Smooth muscle cell of trachea (primary cell): ENCODE results near the gene MRAP2. TPM values are rescaled to one million over a fixed set of nuclear protein-coding genes. Genes with fewer than 3 reads are reported as not detected.

Experiments
- total RNA-seq: library from RNA; depleted of rRNA; stranded (reverse); fragments of >200 nt; gene quantifications from 2 replicates; pipeline ENCODE4 v1.2.1, GENCODE V29; 2014

MRAP2 gene
- total RNA-seq, result 0.50 and 1.7 TPM in 2 replicates

DNA sequence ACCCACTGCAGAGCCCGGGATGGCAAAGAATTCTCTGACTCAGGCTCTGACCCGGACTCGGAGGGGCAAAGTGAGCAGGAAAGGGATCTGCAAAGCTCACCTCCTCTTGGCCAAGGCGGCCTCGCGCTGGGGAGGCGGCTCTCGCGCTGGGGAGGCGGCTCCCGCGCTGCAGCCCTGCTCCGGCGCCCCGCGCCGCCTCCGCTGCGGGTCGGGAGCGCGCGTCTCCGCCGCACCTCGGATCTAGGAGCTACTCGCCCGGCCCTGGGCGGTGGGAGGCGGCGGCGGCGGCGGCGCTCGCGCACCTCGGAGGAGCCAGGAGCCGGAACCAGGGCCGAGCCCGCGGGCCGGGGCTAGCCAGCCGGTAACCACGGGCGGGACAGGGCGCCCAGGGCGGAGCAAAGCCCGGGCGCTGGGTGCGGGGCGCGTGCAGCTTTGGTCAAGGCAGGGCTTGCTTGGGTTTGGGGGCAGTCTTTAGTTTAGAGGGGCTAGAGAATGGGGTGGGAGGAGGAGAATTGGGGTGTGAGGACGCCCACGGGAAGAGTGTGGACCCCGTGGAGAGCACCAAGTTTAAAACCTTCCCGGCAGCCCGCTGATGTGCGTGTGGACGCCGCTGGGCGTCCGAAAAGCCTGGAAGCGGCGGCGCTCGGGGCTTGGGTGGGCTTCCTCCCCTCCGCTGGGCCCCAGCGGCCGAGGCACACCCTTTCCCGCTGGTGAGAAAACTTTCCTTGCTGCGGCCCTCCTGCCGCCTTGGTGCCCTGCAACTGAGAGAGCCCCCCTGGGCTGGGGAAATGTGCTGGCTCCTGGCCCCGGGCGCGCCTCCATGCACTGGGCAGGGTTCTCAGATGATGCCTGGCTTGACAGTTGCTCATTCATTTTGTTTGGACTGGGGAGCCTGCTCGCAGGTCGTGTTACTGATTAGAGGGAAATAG is at the start of gene MRAP2:
Gene MRAP2 (plus strand): TSS at position 250 of the 929 bp plus-strand sequence. CDS start 21,547 bp downstream, outside the sequence.

Other genes starting within 250 kb of the MRAP2 start
- gene RIPPLY2, start 180.4 kb upstream of the MRAP2 start, total RNA-seq, result 0.29 and 0.66 TPM in 2 replicates
- 5.0 and 6.0 TPM in 2 replicates for gene CYB5R4, start 174.1 kb upstream of the MRAP2 start, total RNA-seq
- 6.1 and 12.4 TPM in 2 replicates for gene CEP162, start 193.9 kb downstream of the MRAP2 start, total RNA-seq